HG03280 (cell line): Measurements from ENCODE around the gene ZIC1.

Source experiments
- ATAC-seq: cut with Tn5 transposase; IDR thresholded peaks from one replicate; pipeline ENCODE4 v1.9.1; 2021; ENCODE audit warnings: mild to moderate bottlenecking, moderate library complexity; ENCODE audit not compliant: unreplicated experiment

Gene ZIC1

GRCh38 chr3:147394884-147395225 is 14.3 kb upstream of the ZIC1 start:
- no peak for ATAC-seq

- ATAC-seq = no peak
Observed at GRCh38 chr3:147395899-147396711, 13.1 kb upstream of the ZIC1 start.

DNA sequence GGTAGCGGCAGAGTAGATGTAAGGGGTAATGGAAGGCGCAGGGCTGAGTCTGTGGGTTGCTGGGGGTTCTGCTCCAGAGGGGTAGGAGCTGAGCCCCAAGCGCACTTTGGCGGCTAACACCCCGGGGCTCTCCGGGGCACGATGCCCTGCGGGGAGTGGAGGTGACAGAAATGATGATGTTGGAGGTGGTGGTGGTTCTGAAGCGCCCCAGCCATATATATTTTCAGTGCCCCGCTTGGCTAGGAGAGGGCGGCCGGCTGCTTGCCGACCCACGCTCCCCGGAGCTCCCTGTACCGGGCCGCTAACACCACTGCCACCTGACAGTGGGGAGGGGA is 12.5 kb upstream of the ZIC1 start:
- no peak for ATAC-seq

DNA sequence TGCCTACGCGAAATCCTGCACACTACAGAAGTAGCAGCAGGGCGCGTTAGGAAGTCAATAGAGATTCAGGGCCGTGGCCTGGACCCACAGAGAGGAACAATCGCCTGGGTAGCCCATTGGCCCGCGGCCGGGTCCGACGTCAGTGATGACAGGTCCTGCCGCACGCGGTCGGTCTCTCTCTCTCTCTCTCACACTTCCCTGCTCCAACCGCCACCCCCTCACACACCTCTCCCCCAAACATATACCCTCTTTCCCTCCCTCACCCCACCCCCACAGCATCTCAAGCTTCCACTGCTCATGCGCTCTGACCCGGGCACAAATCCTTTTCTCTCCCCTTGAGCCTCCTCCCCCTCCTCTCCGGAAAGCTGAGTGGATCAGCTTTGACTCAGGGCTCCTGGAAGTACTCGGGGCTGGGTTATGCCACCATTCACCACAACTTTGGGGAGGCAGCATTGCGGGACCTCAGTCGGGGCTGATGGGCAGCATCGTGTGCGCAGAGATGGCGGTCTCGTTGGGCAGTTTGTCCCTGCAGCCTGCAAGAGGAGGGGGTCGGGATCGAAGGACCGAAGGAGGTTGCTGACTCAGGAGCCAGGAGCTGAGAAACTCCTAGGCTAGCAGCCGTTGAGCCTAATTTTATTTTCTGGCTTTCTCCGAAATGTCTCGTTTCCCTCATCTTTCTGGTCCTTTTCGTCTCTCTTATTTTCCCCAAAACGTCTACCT is 11.8 kb upstream of the ZIC1 start:
- no peak for ATAC-seq

DNA sequence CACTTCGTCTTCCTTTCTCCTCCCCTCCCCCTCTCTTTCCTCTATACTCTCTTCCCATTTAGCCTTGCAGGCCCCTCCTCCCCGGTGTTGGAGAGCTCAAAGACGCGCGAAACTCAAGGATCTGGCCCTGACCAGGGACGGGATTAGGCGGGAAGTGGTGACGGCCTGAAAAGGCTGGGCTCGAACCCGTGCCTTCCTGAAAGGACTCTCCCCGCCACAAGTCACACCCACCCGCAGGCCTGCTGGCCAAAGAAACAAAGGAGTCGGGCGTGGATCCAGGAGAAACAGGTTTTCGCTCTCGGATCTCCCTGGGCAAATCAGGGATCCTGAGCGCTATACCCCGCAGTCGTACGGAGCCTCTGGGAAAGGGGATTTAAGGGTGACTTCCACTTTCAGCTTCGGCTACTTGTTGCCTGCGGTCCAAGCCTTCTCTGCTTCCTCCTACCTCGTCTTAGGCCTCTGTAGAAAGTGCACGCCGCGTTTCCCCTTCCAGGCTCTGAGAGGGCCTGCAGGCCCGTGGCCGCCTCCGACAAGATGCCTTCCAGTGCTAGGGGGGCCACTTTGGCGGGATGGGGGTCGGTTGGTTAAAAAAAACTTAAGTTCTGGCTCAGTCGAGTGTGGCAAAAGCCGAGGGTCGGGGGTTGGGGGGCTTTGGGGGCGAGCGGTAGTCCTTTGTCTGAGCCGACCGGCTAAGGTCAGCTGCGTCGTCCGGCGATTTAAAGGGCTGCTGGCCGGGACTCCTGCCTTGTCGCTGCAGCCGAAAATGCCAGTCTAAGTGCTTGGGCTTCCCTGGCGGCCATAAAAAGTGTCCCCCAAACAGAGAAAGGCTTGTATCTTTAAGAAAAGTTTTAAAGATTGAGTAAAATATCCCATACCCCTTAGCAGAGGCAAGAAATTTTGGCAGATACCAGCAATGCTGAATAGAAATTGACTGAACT is 11.0 kb upstream of the ZIC1 start:
- ATAC-seq = no peak

- ATAC-seq = no peak
Observed at GRCh38 chr3:147398813-147399534, 10.2 kb upstream of the ZIC1 start.

- ATAC-seq = no peak
Observed at GRCh38 chr3:147400111-147400510, 9.1 kb upstream of the ZIC1 start.

DNA sequence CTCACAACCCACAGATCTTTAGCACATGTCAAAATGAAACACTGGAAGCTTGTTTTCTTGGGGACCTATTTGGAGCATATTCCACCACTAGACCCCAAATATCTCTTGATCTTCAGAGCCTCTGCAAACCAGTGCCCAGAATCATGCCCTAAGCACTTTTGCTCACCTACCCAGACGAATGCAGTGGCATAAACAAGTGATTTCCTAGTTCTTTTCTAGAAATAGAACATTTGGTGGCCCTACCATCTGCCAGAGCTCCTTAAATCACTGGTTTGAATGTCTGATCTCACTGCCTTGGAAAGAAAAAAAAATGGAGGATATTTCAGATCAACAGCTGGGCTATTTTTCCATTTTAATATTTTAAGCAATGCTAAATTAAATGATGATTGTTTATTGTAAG is 8.2 kb upstream of the ZIC1 start:
- no peak for ATAC-seq

DNA sequence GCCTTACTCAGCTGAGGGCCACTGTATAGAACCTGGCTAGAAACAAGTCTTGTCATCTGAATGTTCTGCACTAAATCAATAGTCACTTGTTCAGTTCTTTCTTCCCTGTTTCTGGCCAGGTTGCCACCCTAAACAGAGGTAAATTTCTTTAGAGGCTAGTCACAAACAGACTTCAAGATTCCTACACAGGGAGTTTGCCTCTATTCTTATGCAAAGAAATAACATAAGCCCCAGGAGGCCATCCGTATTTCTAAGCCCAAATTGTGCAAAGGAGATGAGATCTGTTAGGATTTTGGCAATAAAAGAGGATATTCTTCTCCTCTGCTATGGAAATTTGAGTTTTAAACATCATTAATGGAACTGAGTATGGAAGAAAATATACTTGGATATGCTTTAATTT is 7.7 kb upstream of the ZIC1 start:
- no peak for ATAC-seq

GRCh38 chr3:147402159-147402558 is 7.0 kb upstream of the ZIC1 start:
- no peak for ATAC-seq

GRCh38 chr3:147403511-147403910 is 5.7 kb upstream of the ZIC1 start:
- no peak for ATAC-seq

DNA sequence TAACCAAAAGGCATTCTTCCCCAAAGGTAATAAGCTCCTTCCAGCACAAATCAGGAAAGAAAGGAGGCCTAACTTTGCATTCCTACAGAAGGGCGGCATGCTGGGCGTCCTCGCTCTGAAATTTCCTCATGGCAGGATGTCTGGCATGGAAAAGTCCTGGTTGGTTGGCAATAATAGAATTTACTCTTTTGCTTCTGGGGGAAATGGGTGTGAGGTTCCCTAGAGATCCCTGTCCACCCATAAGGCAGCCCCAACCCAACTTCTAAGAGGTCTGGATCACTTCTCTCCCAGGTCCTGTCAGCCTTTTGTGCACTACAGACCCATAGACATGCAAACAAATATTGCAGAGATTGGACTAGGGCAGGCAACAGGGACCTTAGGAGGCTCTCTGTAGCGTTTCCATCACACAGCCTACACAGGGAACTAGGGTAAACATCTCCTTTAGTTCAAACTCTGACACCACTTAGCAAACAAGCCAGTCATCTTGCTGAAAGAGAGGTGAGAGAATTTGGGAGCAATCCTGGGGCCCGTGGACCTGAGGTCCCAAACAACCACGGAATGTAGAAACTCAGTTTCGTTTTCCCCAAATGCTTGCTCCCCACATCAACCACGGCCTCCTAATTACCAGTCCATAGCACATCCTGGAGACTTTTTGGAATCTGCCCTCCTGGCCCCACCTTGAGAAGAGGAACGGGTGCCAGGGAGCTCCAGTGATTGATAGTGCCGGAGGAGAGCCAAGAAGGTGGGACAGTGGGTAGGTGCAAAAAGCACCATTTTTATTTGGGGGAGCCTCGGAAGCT is 5.0 kb upstream of the ZIC1 start:
- ATAC-seq = no peak

DNA sequence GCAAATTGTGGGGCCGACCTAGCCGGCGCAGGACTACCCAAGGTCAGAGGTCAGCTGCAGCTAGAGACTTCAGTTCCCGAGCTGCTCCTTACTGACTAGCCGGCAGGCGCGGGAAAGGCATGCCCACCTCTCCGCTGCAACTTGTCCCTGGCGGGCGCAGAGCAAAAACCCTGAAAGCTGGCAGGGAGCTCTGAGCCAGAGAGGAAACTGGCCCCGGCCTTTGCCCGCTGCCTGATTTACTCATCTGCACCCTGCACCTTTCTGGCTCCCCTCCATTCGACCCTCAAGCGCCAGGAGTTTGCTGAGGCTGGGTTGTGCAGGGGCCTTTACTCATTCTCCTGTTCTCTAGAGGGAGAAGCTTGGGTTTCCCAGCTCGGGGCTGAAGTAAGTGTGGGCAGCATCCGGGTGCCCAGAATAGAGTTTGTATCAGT is 4.3 kb upstream of the ZIC1 start:
- no peak for ATAC-seq

- ATAC-seq = no peak
Observed at GRCh38 chr3:147405231-147406027, 3.7 kb upstream of the ZIC1 start.

- no peak for ATAC-seq
Observed at GRCh38 chr3:147406028-147406931, 2.9 kb upstream of the ZIC1 start, which contains the start of gene ZIC4. TSS of gene ZIC4 (minus strand) at chr3:147406543. CDS start at chr3:147402797, 3,746 bp downstream.

DNA sequence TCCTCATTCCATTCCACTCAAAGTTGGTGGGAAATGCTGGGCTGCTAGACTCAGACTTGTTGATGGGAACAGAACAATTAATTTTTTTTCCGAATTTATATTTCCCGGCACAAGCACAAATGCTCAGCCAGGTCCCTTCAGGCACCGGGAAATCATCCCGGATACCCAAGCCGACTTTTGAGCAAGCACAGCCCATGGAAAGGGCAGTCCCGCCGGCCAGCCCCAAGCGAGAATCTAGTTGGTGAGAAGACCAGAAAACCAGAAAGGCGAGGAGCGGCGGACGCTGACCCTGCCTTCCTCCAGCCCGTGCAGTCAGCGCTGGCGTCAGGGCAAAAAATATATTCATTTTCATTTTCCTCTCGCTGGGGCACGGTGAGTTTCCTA is 2.1 kb upstream of the ZIC1 start:
- no peak for ATAC-seq

DNA sequence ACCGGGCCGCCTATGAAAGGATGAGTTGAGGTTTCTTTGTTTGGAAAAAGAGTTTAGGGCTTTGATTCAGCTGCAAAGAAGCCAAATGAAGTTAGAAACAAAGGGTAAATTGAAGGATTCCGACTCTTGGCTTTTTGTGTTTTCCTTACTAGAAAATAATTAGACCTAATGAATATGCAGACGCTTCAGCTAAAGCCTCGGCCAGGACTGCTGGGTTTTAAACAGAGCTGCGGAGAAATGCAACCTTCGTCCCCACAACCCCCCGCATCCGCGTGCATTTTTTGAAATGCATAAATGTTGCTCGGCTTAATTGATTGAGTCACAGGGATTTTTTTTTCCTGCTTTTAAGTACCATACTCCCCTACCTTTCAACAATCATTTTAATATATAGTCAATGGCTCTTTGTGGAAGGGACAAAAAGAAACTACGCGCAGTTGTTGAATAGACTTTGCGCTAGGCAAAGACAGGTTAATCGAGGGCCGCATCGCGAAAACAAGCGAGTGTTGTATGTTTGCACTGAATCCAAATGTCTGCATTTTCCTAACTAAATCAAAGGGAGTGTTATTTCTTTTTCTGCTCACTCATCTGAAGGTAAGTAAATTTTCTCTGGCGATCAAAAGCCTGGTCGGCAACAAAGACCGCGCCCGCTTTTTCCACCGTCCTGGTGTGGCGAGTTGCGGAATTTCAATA is 1.5 kb upstream of the ZIC1 start:
- ATAC-seq = no peak
